Astrocyte of the cerebellum (primary cell): ENCODE data around the gene DNPH1.

Experiments
- DNase-seq: peaks from one replicate; pipeline ENCODE4 v3.0.0-alpha.2; 2011; ENCODE audit warnings: low read depth
- H3K4me3 ChIP-seq: 2 replicates; pipeline ENCODE4 v1.5.1; 2011; ENCODE audit warnings: mild to moderate bottlenecking, low read depth, low read length, moderate library complexity
- CTCF ChIP-seq: IDR thresholded peaks from 2 replicates; pipeline ENCODE4 v1.5.1; 2012; ENCODE audit warnings: low read length, low read depth, moderate library complexity, mild to moderate bottlenecking; ENCODE audit errors: missing control alignments
- in situ Hi-C: cut with HindIII; loops from 2 replicates; pipeline ENCODE4 v1.10.0; 2017; ENCODE audit warnings: low sequenced_read_pairs

DNPH1 gene

GRCh38 chr6:43180058-43180457 lies 49.2 kb downstream of the DNPH1 start:
- no peak overlapping the region for H3K4me3 ChIP-seq
- in situ Hi-C loops, result loop anchor here (5.0 kb wide), 1 partner anchor 37 kb away; no protein-coding TSS in a partner anchor
- TF ChIP-seq CTCF, result no peak
- DNase-seq, result no peak

- in situ Hi-C loops, result no loop called here
- TF ChIP-seq CTCF, result no peak
- H3K4me3 ChIP-seq, result no peak overlapping the region
- no peak for DNase-seq
Measured at GRCh38 chr6:43178951-43179830, 50.1 kb downstream of the DNPH1 start.

- TF ChIP-seq CTCF, result no peak
- in situ Hi-C loops, result no loop called here
- no peak for DNase-seq
- no peak overlapping the region for H3K4me3 ChIP-seq
Measured at GRCh38 chr6:43178150-43178549, 51.1 kb downstream of the DNPH1 start.

DNA sequence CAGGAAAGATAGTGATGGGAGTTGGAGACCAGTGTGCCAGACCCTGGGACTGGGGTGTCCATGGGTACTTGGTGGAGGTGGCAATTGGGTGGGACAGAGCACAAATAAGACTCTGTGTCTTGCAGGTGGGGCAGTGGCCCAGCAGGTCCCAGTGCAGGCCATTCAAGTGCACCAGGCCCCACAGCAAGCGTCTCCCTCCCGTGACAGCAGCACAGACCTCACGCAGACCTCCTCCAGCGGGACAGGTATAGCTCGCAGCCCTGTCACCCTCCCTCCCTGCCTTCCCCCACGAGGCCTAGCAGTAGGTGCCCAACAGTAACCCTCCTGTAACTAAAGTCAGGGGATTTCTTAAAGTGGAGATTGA lies 52.9 kb downstream of the DNPH1 start:
- H3K4me3 ChIP-seq, result no peak overlapping the region
- no peak for TF ChIP-seq CTCF
- DNase-seq, result no peak
- in situ Hi-C loops, result no loop called here

DNA sequence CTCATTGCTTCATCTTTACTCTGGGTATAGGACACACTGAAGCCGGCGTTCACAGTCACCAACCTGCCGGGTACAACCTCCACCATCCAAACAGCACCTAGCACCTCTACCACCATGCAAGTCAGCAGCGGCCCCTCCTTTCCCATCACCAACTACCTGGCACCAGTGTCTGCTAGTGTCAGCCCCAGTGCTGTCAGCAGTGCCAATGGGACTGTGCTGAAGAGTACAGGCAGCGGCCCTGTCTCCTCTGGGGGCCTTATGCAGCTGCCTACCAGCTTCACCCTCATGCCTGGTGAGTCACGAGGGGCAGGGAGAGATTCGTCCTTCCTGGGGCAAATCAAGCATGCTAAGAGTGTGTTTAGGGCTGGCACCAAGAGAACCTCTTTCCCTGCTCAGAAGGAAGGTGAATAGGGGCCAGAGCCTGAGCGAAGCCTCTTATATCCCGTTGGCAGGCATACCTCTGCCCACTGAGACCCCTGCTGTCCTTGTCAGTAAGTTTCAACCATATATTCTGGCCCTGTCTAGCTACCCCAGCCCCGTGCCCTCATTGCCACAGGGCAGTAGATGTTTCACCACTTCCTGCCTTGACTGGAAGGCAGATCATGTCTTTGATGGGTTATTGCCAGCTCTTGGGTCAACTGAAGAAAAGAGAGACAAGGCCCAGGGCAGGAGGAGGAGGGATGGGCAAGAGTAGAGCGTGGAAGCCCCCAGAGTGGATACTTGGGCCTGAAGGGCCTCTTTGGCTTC lies 53.4 kb downstream of the DNPH1 start:
- no peak for TF ChIP-seq CTCF
- H3K4me3 ChIP-seq, result no peak overlapping the region
- no peak for DNase-seq
- in situ Hi-C loops, result no loop called here
